ENCODE data around the gene CPEB3.
"Not testable (repeated sequence)": the region's sequence is repeated elsewhere in the genome, so short reads cannot be mapped to it uniquely, and the experiment has no call there.

CPEB3 gene

GRCh38 chr10:92208157-92208720 is 82.6 kb downstream of the CPEB3 start:
- DNase-seq, result no peak

- DNase-seq, result no peak
Observed at GRCh38 chr10:92207061-92207460, 83.8 kb downstream of the CPEB3 start.

- no peak for DNase-seq
Observed at GRCh38 chr10:92203919-92204623, 86.8 kb downstream of the CPEB3 start.

GRCh38 chr10:92202536-92202935 is 88.3 kb downstream of the CPEB3 start:
- DNase-seq, result no peak

GRCh38 chr10:92200564-92200963 is 90.3 kb downstream of the CPEB3 start:
- no peak for DNase-seq

GRCh38 chr10:92187101-92187500 is 103.8 kb downstream of the CPEB3 start:
- no peak for DNase-seq

GRCh38 chr10:92184977-92185376 is 105.9 kb downstream of the CPEB3 start:
- no peak for DNase-seq

- DNase-seq, result no peak
Observed at GRCh38 chr10:92183199-92183598, 107.7 kb downstream of the CPEB3 start.

- DNase-seq, result no peak
Observed at GRCh38 chr10:92181575-92181974, 109.3 kb downstream of the CPEB3 start.

GRCh38 chr10:92180399-92180798 is 110.5 kb downstream of the CPEB3 start:
- DNase-seq, result no peak

GRCh38 chr10:92177546-92177945 is 113.3 kb downstream of the CPEB3 start:
- no peak for DNase-seq

GRCh38 chr10:92175164-92175563 is 115.7 kb downstream of the CPEB3 start:
- DNase-seq, result no peak

GRCh38 chr10:92173996-92174395 is 116.9 kb downstream of the CPEB3 start:
- DNase-seq, result no peak

GRCh38 chr10:92164036-92164696 is 126.7 kb downstream of the CPEB3 start:
- DNase-seq, result no peak

- no peak for DNase-seq
Observed at GRCh38 chr10:92162541-92162940, 128.3 kb downstream of the CPEB3 start.

GRCh38 chr10:92156874-92157773 is 133.8 kb downstream of the CPEB3 start:
- DNase-seq, result no peak

GRCh38 chr10:92150823-92151222 is 140.1 kb downstream of the CPEB3 start:
- DNase-seq, result no peak

GRCh38 chr10:92149261-92149660 is 141.6 kb downstream of the CPEB3 start:
- no peak for DNase-seq

GRCh38 chr10:92146781-92147180 is 144.1 kb downstream of the CPEB3 start:
- no peak for DNase-seq

- no peak for DNase-seq
Observed at GRCh38 chr10:92146107-92146506, 144.8 kb downstream of the CPEB3 start.

GRCh38 chr10:92142949-92143348 is 147.9 kb downstream of the CPEB3 start:
- no peak for DNase-seq

- DNase-seq, result no peak
Observed at GRCh38 chr10:92142512-92142911, 148.4 kb downstream of the CPEB3 start.

GRCh38 chr10:92141147-92141546 is 149.7 kb downstream of the CPEB3 start:
- DNase-seq, result not testable (repeated sequence)

All from activated effector memory CD4-positive, alpha-beta T cell treated with anti-CD3 and anti-CD28 coated beads, Interleukin-2, amount 50 U/mL, for 16 hours (primary cell).